IPS-20b (cell line): ENCODE measurements around the gene HOXB9.

Experiments
- H3K27ac ChIP-seq: one replicate; pipeline ENCODE4 v1.5.1; 2013; ENCODE audit warnings: low read length
- H3K27me3 ChIP-seq: 2 replicates; pipeline ENCODE4 v1.6.1; 2013; ENCODE audit warnings: mild to moderate bottlenecking, low read length, inconsistent platforms; ENCODE audit not compliant: insufficient read depth
- H3K36me3 ChIP-seq: 2 replicates; pipeline ENCODE4 v1.6.1; 2013; ENCODE audit warnings: low read depth, mild to moderate bottlenecking, inconsistent platforms, low read length, moderate library complexity; ENCODE audit not compliant: insufficient read depth
- H3K4me1 ChIP-seq: 2 replicates; pipeline ENCODE4 v1.6.1; 2013; ENCODE audit warnings: mild to moderate bottlenecking, control low read depth, inconsistent platforms, low read length, moderate library complexity; ENCODE audit not compliant: insufficient read depth
- H3K4me3 ChIP-seq: 2 replicates; pipeline ENCODE4 v1.5.1; 2013; ENCODE audit warnings: mild to moderate bottlenecking, low read length, inconsistent platforms
- H3K9ac ChIP-seq: 2 replicates; pipeline ENCODE4 v1.6.1; 2013; ENCODE audit warnings: low read depth, mild to moderate bottlenecking, inconsistent platforms, low read length, moderate library complexity
- H3K9me3 ChIP-seq: 2 replicates; pipeline ENCODE4 v1.6.1; 2013; ENCODE audit warnings: mild to moderate bottlenecking, low read depth, low read length, inconsistent platforms; ENCODE audit not compliant: insufficient read depth

The HOXB9 gene

GRCh38 chr17:48644910-48645557, 18.9 kb upstream of the HOXB9 start:
- H3K4me3 ChIP-seq: no peak overlapping the region
- peaks cover 100% of the 10 kb centered on the region for H3K27me3 ChIP-seq
- H3K9ac ChIP-seq: no peak overlapping the region

GRCh38 chr17:48644159-48644558, 18.0 kb upstream of the HOXB9 start:
- Histone ChIP-seq H3K4me1 (no peaks in the 10 kb centered on the region), H3K4me3 (no peak overlapping the region), H3K9ac (no peak overlapping the region), H3K9me3 (no peaks in the 10 kb centered on the region; the same call in 1 of the 2 replicates), H3K27me3 (peaks cover 100% of the 10 kb centered on the region), H3K27ac (no peak overlapping the region), H3K36me3 (no peaks in the 10 kb centered on the region)

More at GRCh38 chr17:48644910-48645557, 18.9 kb upstream of the HOXB9 start:
- Histone ChIP-seq H3K36me3 (no peaks in the 10 kb centered on the region), H3K9me3 (no peaks in the 10 kb centered on the region; the same call in 1 of the 2 replicates), H3K27ac (no peak overlapping the region), H3K4me1 (no peaks in the 10 kb centered on the region)

- Histone ChIP-seq H3K27me3 (peaks cover 100% of the 10 kb centered on the region), H3K27ac (no peak overlapping the region), H3K9ac (no peak overlapping the region), H3K9me3 (no peaks in the 10 kb centered on the region; the same call in 1 of the 2 replicates), H3K4me3 (no peak overlapping the region), H3K4me1 (no peaks in the 10 kb centered on the region), H3K36me3 (no peaks in the 10 kb centered on the region)
Observed at GRCh38 chr17:48643697-48644012, 17.5 kb upstream of the HOXB9 start.

- no peaks in the 10 kb centered on the region; the same call in 1 of the 2 replicates for H3K9me3 ChIP-seq
- H3K9ac ChIP-seq: no peak overlapping the region
- no peaks in the 10 kb centered on the region for H3K4me1 ChIP-seq
- peaks cover 100% of the 10 kb centered on the region for H3K27me3 ChIP-seq
- H3K4me3 ChIP-seq: no peak overlapping the region
- H3K36me3 ChIP-seq: no peaks in the 10 kb centered on the region
- no peak overlapping the region for H3K27ac ChIP-seq
Observed at GRCh38 chr17:48642843-48643696, 16.9 kb upstream of the HOXB9 start.

GRCh38 chr17:48642059-48642842, 16.1 kb upstream of the HOXB9 start:
- H3K27me3 ChIP-seq: peaks cover 100% of the 10 kb centered on the region
- no peak overlapping the region for H3K4me3 ChIP-seq
- H3K27ac ChIP-seq: no peak overlapping the region
- no peaks in the 10 kb centered on the region; the same call in 1 of the 2 replicates for H3K9me3 ChIP-seq
- no peak overlapping the region for H3K9ac ChIP-seq
- H3K4me1 ChIP-seq: no peaks in the 10 kb centered on the region
- no peaks in the 10 kb centered on the region for H3K36me3 ChIP-seq

- Histone ChIP-seq H3K4me1 (no peaks in the 10 kb centered on the region), H3K27me3 (peaks cover 100% of the 10 kb centered on the region), H3K36me3 (no peaks in the 10 kb centered on the region), H3K9ac (no peak overlapping the region), H3K4me3 (no peak overlapping the region), H3K9me3 (no peaks in the 10 kb centered on the region; the same call in 1 of the 2 replicates), H3K27ac (no peak overlapping the region)
Observed at GRCh38 chr17:48641541-48642058, 15.4 kb upstream of the HOXB9 start.

GRCh38 chr17:48640858-48641180, 14.7 kb upstream of the HOXB9 start:
- Histone ChIP-seq H3K36me3 (no peaks in the 10 kb centered on the region), H3K9ac (no peak overlapping the region), H3K4me3 (no peak overlapping the region), H3K9me3 (no peaks in the 10 kb centered on the region; the same call in 1 of the 2 replicates), H3K27ac (no peak overlapping the region), H3K27me3 (peaks cover 100% of the 10 kb centered on the region), H3K4me1 (no peaks in the 10 kb centered on the region)

- H3K9ac ChIP-seq: no peak overlapping the region
- no peak overlapping the region for H3K27ac ChIP-seq
- H3K36me3 ChIP-seq: no peaks in the 10 kb centered on the region
- H3K4me1 ChIP-seq: no peaks in the 10 kb centered on the region
- H3K27me3 ChIP-seq: peaks cover 100% of the 10 kb centered on the region
- no peak overlapping the region for H3K4me3 ChIP-seq
- no peaks in the 10 kb centered on the region; the same call in 1 of the 2 replicates for H3K9me3 ChIP-seq
Observed at GRCh38 chr17:48639982-48640857, 14.1 kb upstream of the HOXB9 start.

GRCh38 chr17:48639136-48639535, 13.0 kb upstream of the HOXB9 start:
- H3K27ac ChIP-seq: no peak overlapping the region
- H3K27me3 ChIP-seq: peaks cover 100% of the 10 kb centered on the region
- no peak overlapping the region for H3K9ac ChIP-seq
- no peak overlapping the region for H3K4me3 ChIP-seq
- H3K9me3 ChIP-seq: no peaks in the 10 kb centered on the region; the same call in 1 of the 2 replicates
- H3K36me3 ChIP-seq: no peaks in the 10 kb centered on the region
- no peaks in the 10 kb centered on the region for H3K4me1 ChIP-seq

- no peak overlapping the region for H3K4me3 ChIP-seq
- peaks cover 7% of the 10 kb centered on the region; the same call in 1 of the 2 replicates for H3K9me3 ChIP-seq
- no peaks in the 10 kb centered on the region for H3K36me3 ChIP-seq
- H3K27ac ChIP-seq: no peak overlapping the region
- no peaks in the 10 kb centered on the region for H3K4me1 ChIP-seq
- no peak overlapping the region for H3K9ac ChIP-seq
- peaks cover 100% of the 10 kb centered on the region for H3K27me3 ChIP-seq
Observed at GRCh38 chr17:48637323-48638260, 11.4 kb upstream of the HOXB9 start.
